ENCODE data around the gene IGFBP5. TPM values are rescaled to one million over a fixed set of nuclear protein-coding genes. Genes with fewer than 3 reads are reported as not detected.

The IGFBP5 gene
- total RNA-seq, 1 donor from 2014 or later: 1,383 TPM

GRCh38 chr2:216700088-216700567 is 4.8 kb upstream of the IGFBP5 start:
- Mint-ChIP-seq H3K9me3 (ENCODE audit: unreplicated experiment) (no peaks in the 10 kb centered on the region), H3K4me3 (ENCODE audit: unreplicated experiment) (no peak overlapping the region), H3K27ac (ENCODE audit: unreplicated experiment) (no peak overlapping the region), H3K36me3 (ENCODE audit: unreplicated experiment) (no peaks in the 10 kb centered on the region), H3K27me3 (ENCODE audit: unreplicated experiment) (no peaks in the 10 kb centered on the region), H3K4me1 (ENCODE audit: unreplicated experiment) (peaks cover 29% of the 10 kb centered on the region)
- DNase-seq (ENCODE audit: extremely low spot score, unreplicated experiment): no peak
- TF ChIP-seq, protein P1, sequence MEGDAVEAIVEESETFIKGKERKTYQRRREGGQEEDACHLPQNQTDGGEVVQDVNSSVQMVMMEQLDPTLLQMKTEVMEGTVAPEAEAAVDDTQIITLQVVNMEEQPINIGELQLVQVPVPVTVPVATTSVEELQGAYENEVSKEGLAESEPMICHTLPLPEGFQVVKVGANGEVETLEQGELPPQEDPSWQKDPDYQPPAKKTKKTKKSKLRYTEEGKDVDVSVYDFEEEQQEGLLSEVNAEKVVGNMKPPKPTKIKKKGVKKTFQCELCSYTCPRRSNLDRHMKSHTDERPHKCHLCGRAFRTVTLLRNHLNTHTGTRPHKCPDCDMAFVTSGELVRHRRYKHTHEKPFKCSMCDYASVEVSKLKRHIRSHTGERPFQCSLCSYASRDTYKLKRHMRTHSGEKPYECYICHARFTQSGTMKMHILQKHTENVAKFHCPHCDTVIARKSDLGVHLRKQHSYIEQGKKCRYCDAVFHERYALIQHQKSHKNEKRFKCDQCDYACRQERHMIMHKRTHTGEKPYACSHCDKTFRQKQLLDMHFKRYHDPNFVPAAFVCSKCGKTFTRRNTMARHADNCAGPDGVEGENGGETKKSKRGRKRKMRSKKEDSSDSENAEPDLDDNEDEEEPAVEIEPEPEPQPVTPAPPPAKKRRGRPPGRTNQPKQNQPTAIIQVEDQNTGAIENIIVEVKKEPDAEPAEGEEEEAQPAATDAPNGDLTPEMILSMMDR (IDR thresholded peaks at IDR 0.05): no peak

GRCh38 chr2:216698895-216699294 is 3.5 kb upstream of the IGFBP5 start:
- Mint-ChIP-seq H3K27ac (ENCODE audit: unreplicated experiment) (no peak overlapping the region), H3K4me3 (ENCODE audit: unreplicated experiment) (no peak overlapping the region), H3K9me3 (ENCODE audit: unreplicated experiment) (no peaks in the 10 kb centered on the region), H3K27me3 (ENCODE audit: unreplicated experiment) (no peaks in the 10 kb centered on the region), H3K4me1 (ENCODE audit: unreplicated experiment) (peaks cover 36% of the 10 kb centered on the region), H3K36me3 (ENCODE audit: unreplicated experiment) (no peaks in the 10 kb centered on the region)
- DNase-seq (ENCODE audit: extremely low spot score, unreplicated experiment): no peak
- TF ChIP-seq, protein P1 (IDR thresholded peaks at IDR 0.05): peak; percentile 84

DNA sequence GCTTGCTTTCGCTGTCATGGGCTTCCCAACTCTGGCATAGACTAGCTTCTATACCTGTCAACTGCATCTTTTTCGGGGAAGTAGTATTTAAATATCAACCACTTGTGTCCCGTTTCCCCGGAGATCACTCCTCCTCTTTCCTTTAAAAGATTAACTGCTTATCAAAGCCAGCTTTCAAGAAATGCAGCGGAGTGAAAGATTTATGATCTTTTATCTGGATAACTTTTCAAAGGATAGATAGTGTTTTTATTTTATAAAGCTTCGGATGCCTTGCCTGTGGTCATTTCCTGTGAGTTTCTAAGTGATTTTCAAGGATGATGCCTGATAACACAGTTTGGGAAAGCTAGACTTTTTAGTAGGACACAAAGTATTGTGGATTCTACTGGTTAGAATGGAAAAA is 2.9 kb upstream of the IGFBP5 start:
- TF ChIP-seq, protein P1 (IDR thresholded peaks at IDR 0.05): no peak
- no peak overlapping the region for H3K4me3 Mint-ChIP-seq (ENCODE audit: unreplicated experiment)
- no peaks in the 10 kb centered on the region for H3K9me3 Mint-ChIP-seq (ENCODE audit: unreplicated experiment)
- H3K27ac Mint-ChIP-seq (ENCODE audit: unreplicated experiment): no peak overlapping the region
- no peaks in the 10 kb centered on the region for H3K27me3 Mint-ChIP-seq (ENCODE audit: unreplicated experiment)
- H3K36me3 Mint-ChIP-seq (ENCODE audit: unreplicated experiment): no peaks in the 10 kb centered on the region
- no peak for DNase-seq (ENCODE audit: extremely low spot score, unreplicated experiment)
- H3K4me1 Mint-ChIP-seq (ENCODE audit: unreplicated experiment): peaks cover 39% of the 10 kb centered on the region

DNA sequence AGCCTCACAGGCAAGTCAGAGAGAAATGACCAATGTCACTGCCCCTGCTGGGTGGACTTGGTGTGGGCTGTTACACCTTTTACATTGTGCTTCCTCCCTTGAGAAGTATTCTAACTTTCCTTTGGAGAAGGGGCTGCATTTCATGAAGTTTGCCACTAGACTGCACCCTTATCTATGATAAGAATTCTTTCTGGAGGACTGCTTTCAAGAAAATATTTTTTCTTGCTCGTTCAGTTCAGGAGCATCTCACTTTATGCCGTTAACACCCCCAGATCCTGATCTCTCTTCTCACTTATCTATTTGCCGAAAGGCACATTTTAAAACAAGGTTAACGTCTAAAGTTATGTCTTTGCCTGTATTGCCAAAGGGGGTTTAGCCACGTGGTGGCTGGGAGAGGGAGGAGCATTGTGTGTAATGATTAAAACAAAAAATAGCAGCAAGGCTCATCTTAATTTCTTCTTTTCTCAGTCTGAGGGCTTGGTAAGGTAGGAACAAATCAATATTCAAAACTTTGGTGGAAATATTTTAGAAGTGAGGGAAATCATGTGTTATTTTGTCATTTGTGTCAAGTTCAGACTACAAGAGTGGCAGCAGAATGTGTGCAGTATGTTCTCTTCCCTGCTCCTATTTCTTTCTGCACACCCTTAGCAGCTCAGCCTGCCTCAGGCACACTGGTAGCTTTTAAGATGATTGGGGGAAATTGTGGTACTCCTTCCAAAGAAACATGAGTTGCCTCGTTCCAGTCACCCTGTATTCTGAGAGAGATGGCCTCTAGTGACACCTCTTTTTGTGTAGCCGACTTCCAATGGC is 1.6 kb upstream of the IGFBP5 start:
- Mint-ChIP-seq H3K27me3 (ENCODE audit: unreplicated experiment) (no peaks in the 10 kb centered on the region), H3K4me1 (ENCODE audit: unreplicated experiment) (peaks cover 42% of the 10 kb centered on the region), H3K27ac (ENCODE audit: unreplicated experiment) (peak overlapping the region; percentile 8), H3K4me3 (ENCODE audit: unreplicated experiment) (no peak overlapping the region), H3K36me3 (ENCODE audit: unreplicated experiment) (no peaks in the 10 kb centered on the region), H3K9me3 (ENCODE audit: unreplicated experiment) (no peaks in the 10 kb centered on the region)
- TF ChIP-seq, protein P1 (IDR thresholded peaks at IDR 0.05): peak; percentile 70
- DNase-seq (ENCODE audit: extremely low spot score, unreplicated experiment): no peak

DNA sequence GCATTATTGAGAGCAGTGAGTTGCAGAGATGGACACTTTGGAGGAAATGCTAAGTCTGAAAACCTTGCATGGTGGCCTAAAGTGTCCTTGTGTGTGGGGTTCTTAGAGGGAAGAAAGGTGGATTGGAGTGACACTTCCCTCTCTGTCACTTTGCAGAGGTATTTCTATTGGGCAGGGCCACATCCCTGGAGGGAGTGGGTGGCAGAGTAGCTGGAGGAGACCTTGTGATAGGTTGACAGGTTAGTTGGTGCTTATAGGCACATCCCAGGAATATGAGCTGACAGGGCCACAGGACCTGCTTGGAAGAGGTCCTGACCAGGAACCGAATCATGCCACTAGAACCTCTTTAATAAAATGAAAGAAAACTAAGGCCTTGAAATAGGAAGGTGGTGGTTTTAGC is 972 bp upstream of the IGFBP5 start:
- H3K9me3 Mint-ChIP-seq (ENCODE audit: unreplicated experiment): no peaks in the 10 kb centered on the region
- no peak overlapping the region for H3K27ac Mint-ChIP-seq (ENCODE audit: unreplicated experiment)
- no peak overlapping the region for H3K4me3 Mint-ChIP-seq (ENCODE audit: unreplicated experiment)
- TF ChIP-seq, protein P1 (IDR thresholded peaks at IDR 0.05): no peak
- peaks cover 42% of the 10 kb centered on the region for H3K4me1 Mint-ChIP-seq (ENCODE audit: unreplicated experiment)
- H3K36me3 Mint-ChIP-seq (ENCODE audit: unreplicated experiment): peaks cover 1% of the 10 kb centered on the region
- DNase-seq (ENCODE audit: extremely low spot score, unreplicated experiment): no peak
- no peaks in the 10 kb centered on the region for H3K27me3 Mint-ChIP-seq (ENCODE audit: unreplicated experiment)

Data from osteocyte (in vitro differentiated cells).